ENCODE data around the gene MLLT11. TPM values are rescaled to one million over a fixed set of nuclear protein-coding genes. Genes with fewer than 3 reads are reported as not detected.
A peak's percentile ranks its signal among the peaks of the same experiment; 100 is the strongest.

MLLT11 gene
- total RNA-seq, 1 donor from 2014 or later = 0.80 TPM

DNA sequence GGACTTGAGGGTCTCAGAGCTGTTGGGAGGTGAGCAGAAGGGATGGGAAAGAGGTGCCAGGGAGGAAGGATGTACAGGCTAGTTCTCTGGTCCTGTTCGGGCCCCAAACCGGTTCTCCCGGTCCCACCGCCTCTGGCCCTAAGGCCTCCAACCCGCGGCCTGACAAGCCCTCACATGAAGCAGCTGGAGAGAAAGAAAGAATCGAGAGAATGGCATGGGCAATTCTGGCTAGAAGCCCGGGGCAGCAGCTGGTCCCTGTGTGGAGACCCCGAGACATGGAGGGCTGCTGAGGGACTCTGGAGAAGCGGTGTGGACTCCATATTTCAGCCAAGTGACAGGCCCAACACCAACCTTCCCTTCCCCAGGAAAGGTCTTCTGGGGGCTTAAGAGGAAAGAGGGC lies 1.5 kb upstream of the MLLT11 start:
- peak; percentile 83 for ATAC-seq

DNA sequence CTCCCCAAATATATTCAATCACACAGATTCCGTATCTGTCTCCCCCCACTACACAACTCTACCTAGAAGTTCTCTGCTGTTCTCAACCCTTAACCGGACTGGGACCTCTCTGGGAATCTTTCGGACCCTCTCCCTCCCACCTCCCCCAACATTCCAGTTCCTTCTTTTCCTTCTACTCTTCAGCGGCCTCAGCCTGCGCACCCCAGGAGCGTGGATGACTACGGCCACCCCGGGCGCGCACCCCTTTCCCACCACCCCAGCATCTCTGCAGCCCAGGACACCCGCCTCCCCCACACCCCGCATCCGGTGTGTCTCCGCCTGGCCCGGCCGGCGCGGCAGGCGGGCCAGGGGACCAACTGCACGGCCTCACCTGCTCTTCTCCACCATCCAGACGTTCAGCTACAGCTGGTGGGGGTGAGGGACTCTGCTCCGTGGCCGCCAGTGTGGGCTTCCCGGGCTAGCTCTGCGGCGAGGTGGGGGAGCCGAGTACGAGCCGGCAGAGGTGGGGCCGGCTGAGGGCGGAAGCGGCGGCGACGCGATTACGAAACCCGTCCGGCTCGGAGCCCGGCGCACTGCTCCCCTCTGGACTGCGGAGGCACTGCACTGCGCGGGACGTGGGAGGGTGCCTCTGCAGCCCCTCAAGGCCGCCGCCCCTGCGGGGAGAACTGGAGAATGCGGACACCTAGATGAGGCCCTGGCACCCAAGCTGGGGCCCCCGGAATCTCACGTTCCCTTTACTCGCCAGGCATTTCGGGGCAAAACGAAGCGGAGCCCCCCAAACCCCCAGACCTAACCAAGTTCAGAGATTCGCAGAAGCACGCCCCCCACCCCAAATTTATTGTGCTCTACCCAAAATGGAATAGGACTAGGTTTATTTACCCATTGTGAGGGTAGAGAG lies 839 bp upstream of the MLLT11 start, which contains the start of gene CDC42SE1:
Gene CDC42SE1 (minus strand): TSS at position 514 of the 898 bp plus-strand sequence. CDS start 3,892 bp downstream, outside the sequence.
- peak; percentile 86 for ATAC-seq

DNA sequence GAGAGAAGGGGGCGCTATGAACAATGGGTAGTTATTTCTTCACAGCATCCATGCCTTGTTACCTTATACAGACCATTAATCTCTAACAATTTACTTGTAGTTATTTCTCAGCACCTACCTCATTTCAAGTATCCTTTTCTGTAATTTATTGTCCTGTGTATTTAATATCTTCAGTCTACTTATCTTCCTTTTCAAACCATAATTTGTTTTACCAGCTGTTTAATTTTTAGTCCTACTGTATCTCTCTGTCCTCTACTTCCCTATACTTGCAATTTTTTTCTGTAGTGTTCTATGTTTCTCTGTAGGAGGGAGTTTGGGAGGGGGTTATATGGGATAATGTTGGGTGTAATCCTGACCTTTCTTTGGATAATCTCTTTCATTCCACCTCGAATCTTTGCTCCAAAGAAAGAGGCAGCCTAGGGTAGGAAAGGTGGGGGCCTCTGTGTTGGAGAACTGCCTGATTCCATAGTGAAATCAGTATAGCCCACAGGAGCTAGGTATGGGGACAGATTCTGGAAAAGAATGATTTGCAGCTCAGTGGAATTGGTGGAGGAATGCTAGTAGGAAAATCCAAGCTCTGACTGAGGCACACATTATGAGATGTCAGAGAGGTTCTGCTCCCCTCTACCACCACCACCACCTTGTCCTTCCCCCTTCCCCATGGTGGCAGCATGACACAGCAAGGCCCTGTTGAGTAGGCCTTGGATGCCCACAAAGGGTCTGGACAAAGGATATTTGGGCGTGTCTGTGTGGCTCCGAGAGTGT lies 642 bp downstream of the MLLT11 start:
- no peak for ATAC-seq

DNA sequence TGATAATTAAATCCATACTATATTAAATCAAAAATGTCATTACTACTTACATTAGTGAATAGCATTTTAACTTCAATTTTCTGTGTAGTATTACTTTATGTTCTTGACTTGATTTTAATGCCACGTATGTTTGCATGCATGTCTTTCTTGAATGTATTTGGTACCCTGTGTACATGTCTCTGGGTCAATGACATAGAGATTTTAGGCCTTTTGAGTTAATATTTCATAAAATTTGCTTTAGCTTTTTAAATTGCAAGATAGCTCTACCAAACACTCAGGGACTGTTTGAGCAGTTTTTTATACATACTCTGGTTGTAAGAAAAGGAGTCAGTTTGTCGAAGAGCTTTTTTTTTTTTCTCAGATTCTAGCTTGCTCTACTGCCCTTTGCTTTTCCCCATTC lies 1.5 kb downstream of the MLLT11 start:
- ATAC-seq = no peak

DNA sequence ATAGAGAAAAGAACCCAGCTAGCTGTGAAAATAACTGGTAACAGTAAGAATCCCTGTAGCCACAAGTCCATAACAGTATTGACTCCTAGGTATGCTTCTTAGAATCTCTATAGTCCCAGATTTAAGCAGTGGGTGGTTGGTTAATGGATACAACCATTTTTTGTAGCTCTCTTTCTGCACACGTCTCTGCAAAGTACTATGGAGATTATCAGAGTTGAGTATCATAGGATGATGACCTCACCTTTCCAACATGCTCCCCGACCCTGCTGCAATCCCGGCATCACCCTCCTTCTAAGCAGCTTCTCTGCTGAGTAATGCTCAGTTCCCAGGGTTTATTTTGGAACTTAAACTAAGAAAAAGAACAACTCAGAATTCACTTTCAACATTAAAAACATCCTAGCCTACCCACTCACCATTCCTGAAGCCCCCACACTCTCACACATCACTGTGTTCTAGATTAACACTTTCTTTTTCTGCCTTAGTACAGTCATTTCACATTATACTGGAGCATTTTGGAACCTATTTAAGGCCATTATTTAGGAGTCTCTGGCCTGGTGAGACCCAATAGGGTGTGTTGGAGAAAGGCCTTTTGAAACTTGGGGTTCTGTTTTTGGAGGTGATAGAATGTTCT lies 2.7 kb downstream of the MLLT11 start:
- ATAC-seq = no peak

DNA sequence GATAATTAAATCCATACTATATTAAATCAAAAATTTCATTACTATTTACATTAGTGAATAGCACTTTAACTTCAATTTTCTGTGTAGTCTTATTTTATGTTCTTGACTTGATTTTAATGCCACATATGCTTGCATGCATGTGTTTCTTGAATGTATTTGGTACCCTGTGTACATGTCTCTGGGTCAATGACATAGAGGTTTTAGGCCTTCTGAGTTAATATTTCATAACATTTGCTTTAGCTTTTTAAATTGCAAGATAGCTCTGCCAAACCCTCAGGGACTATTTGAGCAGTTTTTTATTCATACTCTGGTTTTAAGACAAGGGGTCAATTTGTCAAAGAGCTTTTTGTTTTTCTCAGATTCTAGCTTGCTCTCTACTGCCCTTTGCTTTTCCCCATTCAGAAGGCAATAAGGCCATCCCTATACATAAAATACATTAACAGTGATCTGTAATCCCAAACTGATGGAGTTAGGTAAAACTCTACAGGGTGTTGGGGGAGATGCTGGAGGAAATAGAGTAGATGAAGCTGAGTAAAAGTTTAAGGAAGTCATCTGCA lies 5.0 kb downstream of the MLLT11 start:
- no peak for ATAC-seq

GRCh38 chr1:151067185-151067584 lies 7.0 kb downstream of the MLLT11 start:
- ATAC-seq = no peak

- no peak for ATAC-seq
Measured at GRCh38 chr1:151069103-151069486, 8.9 kb downstream of the MLLT11 start.

DNA sequence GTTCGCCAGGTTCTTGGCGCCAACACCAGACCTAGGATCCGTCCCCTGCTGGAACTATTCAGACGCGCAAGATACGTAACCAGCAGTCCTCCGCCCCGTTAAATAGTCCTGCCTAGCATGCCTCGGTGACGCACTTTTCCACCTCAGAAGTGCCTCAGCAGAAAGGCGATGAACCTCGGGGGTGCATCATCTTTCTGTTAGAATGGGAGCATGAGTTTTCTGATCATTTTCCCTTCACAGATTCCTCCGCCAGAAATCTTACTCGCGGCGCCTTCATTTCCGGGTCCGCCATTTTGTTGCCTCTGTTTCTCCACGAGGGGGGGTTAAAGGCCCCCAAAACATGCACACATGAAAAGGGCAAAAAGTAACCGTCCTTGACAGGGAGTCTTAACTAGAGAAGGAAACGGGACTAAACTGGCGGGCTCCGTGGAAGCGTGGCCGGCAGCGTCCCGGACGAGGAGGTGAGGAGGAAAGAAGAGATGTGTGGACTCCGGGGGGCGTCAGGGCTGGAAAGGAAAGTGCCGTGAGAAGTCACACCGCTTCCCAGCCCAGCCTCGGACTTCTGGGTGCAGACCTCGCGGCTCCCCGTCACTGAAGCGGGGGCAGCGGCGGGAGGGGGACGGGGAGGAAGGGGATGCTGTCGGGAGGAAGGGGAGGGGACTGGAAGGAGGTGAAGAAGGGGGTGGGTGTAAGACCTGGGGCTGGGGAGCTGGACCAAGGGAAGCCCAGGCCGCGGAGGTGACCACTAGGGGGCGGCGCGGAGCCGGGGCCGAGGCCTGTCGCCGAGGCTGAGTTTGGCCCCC lies 10.5 kb downstream of the MLLT11 start, which contains the start of gene GABPB2:
Gene GABPB2 (plus strand): TSS at position 288 of the 803 bp plus-strand sequence. CDS start 17,429 bp downstream, outside the sequence.
- ATAC-seq = peak; percentile 89

GRCh38 chr1:151072224-151072623 lies 12.0 kb downstream of the MLLT11 start:
- ATAC-seq = no peak

DNA sequence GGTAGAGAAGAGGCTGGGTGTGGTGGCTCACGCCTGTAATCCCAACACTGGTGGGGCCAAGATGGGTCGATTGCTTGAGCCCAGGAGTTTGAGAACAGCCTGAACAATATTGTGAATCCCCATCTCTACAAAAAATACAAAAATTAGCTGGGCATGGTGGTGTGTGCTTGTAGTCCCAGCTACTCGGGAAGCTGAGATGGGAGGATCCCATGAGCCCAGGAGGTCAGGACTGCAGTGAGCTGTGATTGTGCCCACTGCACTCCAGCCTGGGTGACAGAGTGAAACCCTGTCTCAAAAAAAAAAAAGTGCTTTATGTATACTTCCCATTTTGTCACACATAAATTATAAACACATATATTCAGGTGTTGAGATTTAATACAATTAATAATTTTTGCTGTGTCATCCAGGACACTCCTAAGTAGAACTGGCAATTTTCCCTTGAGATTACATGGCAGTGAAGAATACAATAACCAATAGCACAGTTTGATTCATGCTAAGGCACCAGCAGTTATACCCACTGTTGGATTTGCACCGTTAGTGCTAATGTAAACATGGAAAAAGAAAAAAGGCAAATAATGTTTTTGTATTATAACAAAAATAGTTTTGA lies 25.9 kb downstream of the MLLT11 start:
- ATAC-seq = peak; percentile 42

DNA sequence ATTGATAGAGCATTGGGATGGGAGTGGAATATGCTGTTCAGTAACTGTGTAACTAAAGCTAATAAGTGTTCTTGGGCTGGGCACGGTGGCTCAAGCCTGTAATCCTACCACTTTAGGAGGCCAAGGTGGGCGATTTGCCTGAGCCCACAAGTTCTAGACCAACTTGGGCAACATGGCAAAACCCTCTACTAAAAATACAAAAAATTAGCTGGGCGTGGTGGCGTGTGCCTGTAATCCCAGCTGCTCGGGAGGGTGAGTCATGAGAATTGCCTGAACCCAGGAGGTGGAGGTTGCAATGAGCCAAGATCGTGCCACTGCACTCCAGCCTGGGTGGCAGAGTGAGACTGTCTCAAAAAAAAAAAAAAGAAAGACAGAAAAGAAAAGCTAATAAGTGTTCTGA lies 37.2 kb downstream of the MLLT11 start:
- peak; percentile 10 for ATAC-seq

DNA sequence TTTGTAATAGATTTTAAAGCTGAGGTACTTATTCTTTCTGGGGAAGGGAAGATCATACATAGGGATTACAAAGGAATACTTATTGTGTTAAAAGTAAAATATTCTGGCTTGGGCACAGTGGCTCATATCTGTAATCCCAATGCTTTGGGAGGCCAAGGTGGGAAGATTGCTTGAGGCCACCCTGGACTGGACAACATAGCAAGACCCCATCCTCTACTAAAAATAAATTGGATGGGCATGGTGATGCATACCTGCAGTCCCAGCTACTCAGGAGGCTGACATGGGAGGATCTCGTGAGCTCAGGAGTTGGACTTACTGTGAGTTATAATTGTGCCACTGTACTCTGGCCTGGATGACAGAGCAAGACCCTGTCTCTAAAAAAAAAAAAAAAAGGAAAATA lies 37.9 kb downstream of the MLLT11 start:
- no peak for ATAC-seq

GRCh38 chr1:151104630-151105029 lies 44.4 kb downstream of the MLLT11 start:
- no peak for ATAC-seq

DNA sequence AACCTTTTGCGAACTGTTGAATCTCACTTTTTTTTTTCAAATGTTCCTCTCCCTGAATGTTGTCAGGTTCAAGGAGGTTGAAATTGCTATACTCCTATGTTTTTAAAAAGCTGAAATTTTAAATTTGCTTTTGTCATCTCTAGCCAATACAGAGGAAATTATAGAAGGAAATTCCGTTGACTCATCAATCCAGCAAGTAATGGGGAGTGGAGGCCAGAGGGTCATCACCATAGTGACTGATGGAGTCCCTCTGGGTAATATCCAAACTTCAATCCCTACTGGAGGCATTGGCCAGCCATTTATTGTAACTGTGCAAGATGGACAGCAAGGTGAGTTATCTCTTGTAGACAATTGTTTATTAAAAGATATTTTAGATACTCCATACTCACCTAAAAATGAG lies 46.7 kb downstream of the MLLT11 start:
- peak; percentile 26 for ATAC-seq

DNA sequence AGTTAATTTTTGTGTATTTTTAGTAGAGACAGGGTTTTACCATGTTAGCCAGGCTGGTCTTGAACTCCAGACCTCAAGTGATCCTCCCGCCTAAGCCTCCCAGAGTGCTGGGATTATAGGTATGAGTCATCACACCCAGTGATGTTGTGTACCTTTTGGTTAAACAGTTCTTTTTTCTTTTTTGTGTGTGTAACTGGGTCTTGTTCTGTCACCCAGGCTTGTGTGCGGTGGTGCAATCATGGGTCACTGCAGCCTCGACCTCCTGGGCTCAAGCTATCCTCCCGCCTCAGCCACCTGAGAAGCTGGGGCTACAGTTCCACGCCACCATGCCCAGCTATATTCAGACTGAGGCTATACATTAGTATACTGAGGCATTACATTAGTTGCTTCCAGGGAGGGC lies 48.1 kb downstream of the MLLT11 start:
- ATAC-seq = no peak

DNA sequence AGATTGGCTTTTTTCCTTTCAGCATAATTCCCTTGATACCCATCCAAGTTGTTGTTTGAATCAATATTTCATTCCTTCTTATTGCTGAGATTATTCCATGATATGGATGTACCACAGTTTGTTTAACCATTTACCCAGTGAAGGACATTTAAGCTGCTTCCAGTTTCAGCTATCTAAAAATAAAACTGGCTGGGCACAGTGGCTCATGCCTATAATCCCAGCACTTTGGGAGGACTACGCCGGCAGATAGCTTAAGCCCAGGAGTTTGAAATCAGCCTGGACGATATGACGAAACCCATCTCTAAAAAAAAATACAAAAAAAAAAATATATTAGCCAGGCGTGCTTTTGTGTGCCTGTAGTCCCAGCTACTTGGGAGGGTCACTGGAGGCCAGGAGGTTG lies 53.7 kb downstream of the MLLT11 start:
- no peak for ATAC-seq
